ENCODE results near the gene DDX41. TPM values are rescaled to one million over a fixed set of nuclear protein-coding genes. Genes with fewer than 3 reads are reported as not detected.

Gene DDX41
- total RNA-seq, 6 donors from 2014 or later, result 82.0 to 150 (median 91.9) TPM

DNA sequence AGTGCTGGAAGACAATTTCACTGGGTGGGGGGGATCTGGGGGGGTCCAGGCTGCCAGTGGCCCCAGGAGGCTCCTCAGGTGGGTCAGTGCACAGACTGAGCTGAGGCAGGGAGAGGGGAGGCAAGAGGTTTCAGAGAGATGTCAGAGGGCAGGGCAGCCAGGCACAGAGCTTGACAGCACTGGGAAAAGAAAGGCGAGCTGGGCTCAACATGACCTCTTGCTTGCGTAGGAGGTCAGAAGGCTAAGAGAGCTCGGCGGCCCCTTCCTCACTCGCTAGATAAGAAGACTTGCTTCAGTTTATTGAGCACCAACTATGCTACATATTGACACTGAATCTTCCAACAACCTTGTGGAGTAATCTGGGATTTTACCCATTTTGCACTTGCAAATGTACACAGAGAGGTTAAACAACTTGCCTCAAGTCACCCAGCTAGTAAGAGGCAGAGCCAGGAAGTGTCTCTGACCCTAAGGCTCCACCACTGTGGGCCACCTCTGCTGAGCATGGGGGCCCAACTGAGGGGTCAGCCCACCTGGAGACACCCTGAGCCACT is 22.9 kb downstream of the DDX41 start:
- H3K4me3 ChIP-seq, result no peak overlapping the region
- 81 to 93% methylated on average over 5 of the region's 5 CpGs for WGBS, 2 donors
- no peak for ATAC-seq (ENCODE audit: low FRiP score in 2 of 2)
- H3K27me3 ChIP-seq, result no peaks in the 10 kb centered on the region
- H3K36me3 ChIP-seq, result peaks cover 0 to 41% (median 29%) of the 10 kb centered on the region in 4 donors
- no peak for DNase-seq
- peaks cover 45 to 77% (median 55%) of the 10 kb centered on the region in 4 donors for H3K4me1 ChIP-seq
- H3K9me3 ChIP-seq, result no peaks in the 10 kb centered on the region
- H3K27ac ChIP-seq, result peak overlapping the region; percentile 75 to 97 (median 86)
- no peak for TF ChIP-seq EP300 (IDR thresholded peaks at IDR 0.05)
- TF ChIP-seq, protein P1, sequence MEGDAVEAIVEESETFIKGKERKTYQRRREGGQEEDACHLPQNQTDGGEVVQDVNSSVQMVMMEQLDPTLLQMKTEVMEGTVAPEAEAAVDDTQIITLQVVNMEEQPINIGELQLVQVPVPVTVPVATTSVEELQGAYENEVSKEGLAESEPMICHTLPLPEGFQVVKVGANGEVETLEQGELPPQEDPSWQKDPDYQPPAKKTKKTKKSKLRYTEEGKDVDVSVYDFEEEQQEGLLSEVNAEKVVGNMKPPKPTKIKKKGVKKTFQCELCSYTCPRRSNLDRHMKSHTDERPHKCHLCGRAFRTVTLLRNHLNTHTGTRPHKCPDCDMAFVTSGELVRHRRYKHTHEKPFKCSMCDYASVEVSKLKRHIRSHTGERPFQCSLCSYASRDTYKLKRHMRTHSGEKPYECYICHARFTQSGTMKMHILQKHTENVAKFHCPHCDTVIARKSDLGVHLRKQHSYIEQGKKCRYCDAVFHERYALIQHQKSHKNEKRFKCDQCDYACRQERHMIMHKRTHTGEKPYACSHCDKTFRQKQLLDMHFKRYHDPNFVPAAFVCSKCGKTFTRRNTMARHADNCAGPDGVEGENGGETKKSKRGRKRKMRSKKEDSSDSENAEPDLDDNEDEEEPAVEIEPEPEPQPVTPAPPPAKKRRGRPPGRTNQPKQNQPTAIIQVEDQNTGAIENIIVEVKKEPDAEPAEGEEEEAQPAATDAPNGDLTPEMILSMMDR (IDR thresholded peaks at IDR 0.05), result no peak
- no peak for TF ChIP-seq POLR2A (IDR thresholded peaks at IDR 0.05)
- TF ChIP-seq POLR2AphosphoS5 (IDR thresholded peaks at IDR 0.05), result no peak

DNA sequence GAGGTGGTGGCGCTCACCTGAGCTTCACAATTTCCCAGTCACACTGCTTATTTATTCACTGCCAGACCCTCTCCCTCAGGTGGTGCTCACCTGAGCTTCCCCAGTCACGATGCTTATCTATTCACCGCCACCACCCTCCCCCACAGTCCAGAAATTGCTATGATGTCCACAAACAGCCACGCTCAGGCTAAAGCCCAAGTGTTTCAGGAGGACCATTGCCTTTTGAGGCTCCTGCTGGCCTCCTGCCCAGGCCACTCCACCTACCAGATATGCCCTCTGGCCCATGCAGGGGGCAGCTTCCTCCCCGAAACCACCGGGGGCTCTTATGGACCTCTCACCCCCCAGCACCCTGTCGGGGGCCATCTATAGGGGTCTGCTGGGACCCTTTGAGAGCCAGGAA is 23.9 kb downstream of the DDX41 start:
- H3K4me3 ChIP-seq, result no peak overlapping the region
- H3K36me3 ChIP-seq, result peaks cover 0 to 50% (median 38%) of the 10 kb centered on the region in 4 donors
- ATAC-seq (ENCODE audit: low FRiP score in 2 of 2) (no peak), DNase-seq (peak in 1 of 2 donors; percentile 45)
- H3K9me3 ChIP-seq, result no peaks in the 10 kb centered on the region
- TF ChIP-seq, protein P1 (IDR thresholded peaks at IDR 0.05), result no peak
- TF ChIP-seq POLR2AphosphoS5 (IDR thresholded peaks at IDR 0.05) (no peak), EP300 (IDR thresholded peaks at IDR 0.05) (no peak), POLR2A (IDR thresholded peaks at IDR 0.05) (no peak)
- no peaks in the 10 kb centered on the region for H3K27me3 ChIP-seq
- peaks cover 39 to 67% (median 46%) of the 10 kb centered on the region in 4 donors for H3K4me1 ChIP-seq
- H3K27ac ChIP-seq, result peak overlapping the region in 3 of 4 donors; percentile 75 to 97 (median 87)
- 61 to 85% methylated on average over 7 of the region's 7 CpGs for WGBS, 2 donors

DNA sequence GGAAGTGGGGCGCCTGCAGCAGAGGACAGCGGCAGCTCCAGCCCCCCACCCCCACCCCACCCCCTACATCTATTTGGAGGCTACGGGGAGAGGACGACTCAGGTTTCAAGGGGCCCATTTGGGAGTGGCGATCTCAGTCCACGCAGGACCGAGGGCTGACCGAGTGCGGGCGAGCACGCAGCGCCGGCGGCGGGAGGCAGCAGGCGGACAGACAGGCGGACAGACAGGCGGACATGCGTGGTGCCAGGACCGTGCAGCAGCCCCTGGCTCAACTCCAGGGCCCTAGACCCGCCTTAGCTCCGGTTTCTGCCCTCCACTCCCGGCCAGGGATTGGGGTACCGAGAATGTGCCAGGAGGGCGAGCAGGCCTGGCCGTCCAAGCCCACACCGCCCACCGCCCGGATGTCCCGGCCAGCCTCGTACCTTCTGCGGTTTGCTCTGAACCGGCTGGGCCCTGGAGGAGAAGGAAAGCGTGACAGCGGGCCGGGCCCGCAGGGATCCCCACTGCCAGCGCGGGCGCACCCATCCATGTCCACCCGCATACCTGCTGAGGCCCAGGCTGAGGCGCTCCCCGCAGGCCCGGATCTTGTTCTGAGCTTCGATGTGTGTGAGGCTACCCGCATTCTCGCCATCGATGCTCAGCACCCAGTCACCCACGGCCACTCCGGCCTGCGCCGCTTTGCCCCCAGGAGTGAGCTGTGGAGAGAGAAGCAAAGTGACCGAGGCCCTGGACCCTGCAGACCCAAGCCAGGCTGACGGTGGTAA is 24.6 kb downstream of the DDX41 start:
- Histone ChIP-seq H3K36me3 (peaks cover 4 to 57% (median 44%) of the 10 kb centered on the region in 4 donors), H3K4me3 (no peak overlapping the region), H3K27ac (no peak overlapping the region), H3K9me3 (no peaks in the 10 kb centered on the region), H3K27me3 (no peaks in the 10 kb centered on the region), H3K4me1 (peaks cover 39 to 63% (median 45%) of the 10 kb centered on the region in 4 donors)
- 85 to 96% methylated on average over 33 to 45 of the region's 54 CpGs for WGBS, 2 donors
- TF ChIP-seq, protein P1 (IDR thresholded peaks at IDR 0.05), result no peak
- TF ChIP-seq POLR2AphosphoS5 (IDR thresholded peaks at IDR 0.05) (no peak), EP300 (IDR thresholded peaks at IDR 0.05) (no peak), POLR2A (IDR thresholded peaks at IDR 0.05) (no peak)
- ATAC-seq (ENCODE audit: low FRiP score in 2 of 2) (no peak), DNase-seq (peak in 1 of 2 donors; percentile 82)

DNA sequence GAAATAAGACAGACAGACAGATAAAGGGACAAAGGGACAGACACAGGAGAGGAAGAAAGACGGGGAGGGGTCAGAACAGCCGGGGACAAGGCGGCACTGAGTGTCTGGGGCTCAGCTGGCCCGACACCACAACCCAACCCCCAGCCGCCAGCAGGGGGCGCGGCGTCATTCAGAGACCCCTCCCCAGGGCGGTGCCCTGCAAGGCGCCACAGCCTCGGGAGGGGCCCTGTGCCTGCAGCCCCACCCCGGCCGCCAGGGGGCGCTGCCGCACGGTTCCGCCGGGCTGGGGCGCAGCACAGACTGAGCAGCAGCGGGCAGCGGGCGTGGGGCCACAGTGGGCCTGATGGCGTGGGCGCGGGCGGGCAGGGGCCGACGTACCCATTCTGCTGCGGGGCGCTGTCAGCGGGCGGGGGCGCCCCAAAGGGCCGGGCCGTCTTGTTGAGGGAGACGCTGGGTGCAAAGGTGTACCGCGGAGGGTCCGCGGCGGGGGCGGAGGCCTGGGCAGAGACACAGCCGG is 25.3 kb downstream of the DDX41 start:
- no peak overlapping the region for H3K4me3 ChIP-seq
- peak overlapping the region in 1 of 4 donors; percentile 19 for H3K27ac ChIP-seq

More for the DNA sequence above, 25.3 kb downstream of the DDX41 start:
- Histone ChIP-seq H3K27me3 (no peaks in the 10 kb centered on the region), H3K36me3 (peaks cover 4 to 60% (median 47%) of the 10 kb centered on the region in 4 donors), H3K4me1 (peaks cover 37 to 56% (median 41%) of the 10 kb centered on the region in 4 donors), H3K9me3 (no peaks in the 10 kb centered on the region)
- ATAC-seq (ENCODE audit: low FRiP score in 2 of 2), result peak in 1 of 2 donors; percentile 38
- peak in 1 of 2 donors; percentile 89 for DNase-seq
- 68 to 77% methylated on average over 20 to 34 of the region's 43 CpGs for whole genome bisulfite sequencing, 2 donors
- no peak for TF ChIP-seq POLR2A (IDR thresholded peaks at IDR 0.05)
- TF ChIP-seq POLR2AphosphoS5 (IDR thresholded peaks at IDR 0.05), result no peak
- TF ChIP-seq, protein P1 (IDR thresholded peaks at IDR 0.05), result peak; percentile 41 to 77 (median 64)
- no peak for TF ChIP-seq EP300 (IDR thresholded peaks at IDR 0.05)
